ENCODE data around the gene ATP6V0A1.

Gene ATP6V0A1

GRCh38 chr17:42459256-42459800 is 650 bp downstream of the ATP6V0A1 start:
- H3K27me3 ChIP-seq (ENCODE audit: control insufficient read depth, insufficient read depth, low read length), result no peaks in the 10 kb centered on the region
- H3K9me3 ChIP-seq (ENCODE audit: control insufficient read depth, insufficient read depth, low read depth, low read length), result no peaks in the 10 kb centered on the region
- H3K4me3 ChIP-seq (ENCODE audit: low read depth, low read length), result peak overlapping the region; percentile 82
- H3K27ac ChIP-seq (ENCODE audit: low read depth, low read length), result no peak overlapping the region
- peaks cover 18% of the 10 kb centered on the region for H3K4me1 ChIP-seq (ENCODE audit: control insufficient read depth, insufficient read depth, low read length)
- peak overlapping the region; percentile 56 for H3K9ac ChIP-seq (ENCODE audit: low read length)
- peaks cover 17% of the 10 kb centered on the region for H3K36me3 ChIP-seq (ENCODE audit: control insufficient read depth, insufficient read depth, low read length)

GRCh38 chr17:42459801-42460281 is 1.2 kb downstream of the ATP6V0A1 start:
- H3K9me3 ChIP-seq (ENCODE audit: control insufficient read depth, insufficient read depth, low read depth, low read length), result no peaks in the 10 kb centered on the region
- no peak overlapping the region for H3K9ac ChIP-seq (ENCODE audit: low read length)
- H3K27me3 ChIP-seq (ENCODE audit: control insufficient read depth, insufficient read depth, low read length), result no peaks in the 10 kb centered on the region
- peaks cover 20% of the 10 kb centered on the region for H3K36me3 ChIP-seq (ENCODE audit: control insufficient read depth, insufficient read depth, low read length)
- H3K4me1 ChIP-seq (ENCODE audit: control insufficient read depth, insufficient read depth, low read length), result peaks cover 18% of the 10 kb centered on the region
- H3K4me3 ChIP-seq (ENCODE audit: low read depth, low read length), result peak overlapping the region; percentile 82
- H3K27ac ChIP-seq (ENCODE audit: low read depth, low read length), result no peak overlapping the region

GRCh38 chr17:42460371-42460770 is 1.7 kb downstream of the ATP6V0A1 start:
- H3K4me1 ChIP-seq (ENCODE audit: control insufficient read depth, insufficient read depth, low read length), result peaks cover 18% of the 10 kb centered on the region
- peaks cover 20% of the 10 kb centered on the region for H3K36me3 ChIP-seq (ENCODE audit: control insufficient read depth, insufficient read depth, low read length)
- no peaks in the 10 kb centered on the region for H3K27me3 ChIP-seq (ENCODE audit: control insufficient read depth, insufficient read depth, low read length)
- H3K9me3 ChIP-seq (ENCODE audit: control insufficient read depth, insufficient read depth, low read depth, low read length), result no peaks in the 10 kb centered on the region
- H3K9ac ChIP-seq (ENCODE audit: low read length), result no peak overlapping the region
- H3K4me3 ChIP-seq (ENCODE audit: low read depth, low read length), result peak overlapping the region; percentile 82; the same call in 1 of the 2 replicates
- H3K27ac ChIP-seq (ENCODE audit: low read depth, low read length), result no peak overlapping the region

GRCh38 chr17:42463976-42464400 is 5.3 kb downstream of the ATP6V0A1 start:
- no peaks in the 10 kb centered on the region for H3K27me3 ChIP-seq (ENCODE audit: control insufficient read depth, insufficient read depth, low read length)
- no peak overlapping the region for H3K27ac ChIP-seq (ENCODE audit: low read depth, low read length)
- H3K9me3 ChIP-seq (ENCODE audit: control insufficient read depth, insufficient read depth, low read depth, low read length), result no peaks in the 10 kb centered on the region
- no peak overlapping the region for H3K4me3 ChIP-seq (ENCODE audit: low read depth, low read length)
- H3K9ac ChIP-seq (ENCODE audit: low read length), result no peak overlapping the region
- H3K4me1 ChIP-seq (ENCODE audit: control insufficient read depth, insufficient read depth, low read length), result peaks cover 13% of the 10 kb centered on the region
- H3K36me3 ChIP-seq (ENCODE audit: control insufficient read depth, insufficient read depth, low read length), result peaks cover 41% of the 10 kb centered on the region

GRCh38 chr17:42467889-42468288 is 9.2 kb downstream of the ATP6V0A1 start:
- peaks cover 57% of the 10 kb centered on the region for H3K36me3 ChIP-seq (ENCODE audit: control insufficient read depth, insufficient read depth, low read length)

GRCh38 chr17:42472709-42473521 is 14.2 kb downstream of the ATP6V0A1 start:
- Histone ChIP-seq H3K27ac (ENCODE audit: low read depth, low read length) (no peak overlapping the region), H3K4me1 (ENCODE audit: control insufficient read depth, insufficient read depth, low read length) (no peaks in the 10 kb centered on the region), H3K9me3 (ENCODE audit: control insufficient read depth, insufficient read depth, low read depth, low read length) (no peaks in the 10 kb centered on the region), H3K4me3 (ENCODE audit: low read depth, low read length) (no peak overlapping the region), H3K27me3 (ENCODE audit: control insufficient read depth, insufficient read depth, low read length) (no peaks in the 10 kb centered on the region), H3K36me3 (ENCODE audit: control insufficient read depth, insufficient read depth, low read length) (peaks cover 69% of the 10 kb centered on the region), H3K9ac (ENCODE audit: low read length) (no peak overlapping the region)

More at GRCh38 chr17:42467889-42468288, 9.2 kb downstream of the ATP6V0A1 start:
- H3K9me3 ChIP-seq (ENCODE audit: control insufficient read depth, insufficient read depth, low read depth, low read length), result no peaks in the 10 kb centered on the region
- H3K9ac ChIP-seq (ENCODE audit: low read length), result no peak overlapping the region
- H3K27ac ChIP-seq (ENCODE audit: low read depth, low read length), result no peak overlapping the region
- no peak overlapping the region for H3K4me3 ChIP-seq (ENCODE audit: low read depth, low read length)
- H3K27me3 ChIP-seq (ENCODE audit: control insufficient read depth, insufficient read depth, low read length), result no peaks in the 10 kb centered on the region
- no peaks in the 10 kb centered on the region for H3K4me1 ChIP-seq (ENCODE audit: control insufficient read depth, insufficient read depth, low read length)

GRCh38 chr17:42474276-42474675 is 15.6 kb downstream of the ATP6V0A1 start:
- H3K4me1 ChIP-seq (ENCODE audit: control insufficient read depth, insufficient read depth, low read length), result no peaks in the 10 kb centered on the region
- no peak overlapping the region for H3K9ac ChIP-seq (ENCODE audit: low read length)
- H3K27ac ChIP-seq (ENCODE audit: low read depth, low read length), result no peak overlapping the region
- H3K9me3 ChIP-seq (ENCODE audit: control insufficient read depth, insufficient read depth, low read depth, low read length), result no peaks in the 10 kb centered on the region
- peaks cover 73% of the 10 kb centered on the region for H3K36me3 ChIP-seq (ENCODE audit: control insufficient read depth, insufficient read depth, low read length)
- H3K4me3 ChIP-seq (ENCODE audit: low read depth, low read length), result no peak overlapping the region
- H3K27me3 ChIP-seq (ENCODE audit: control insufficient read depth, insufficient read depth, low read length), result no peaks in the 10 kb centered on the region

GRCh38 chr17:42475121-42475520 is 16.4 kb downstream of the ATP6V0A1 start:
- Histone ChIP-seq H3K9me3 (ENCODE audit: control insufficient read depth, insufficient read depth, low read depth, low read length) (no peaks in the 10 kb centered on the region), H3K27ac (ENCODE audit: low read depth, low read length) (no peak overlapping the region), H3K27me3 (ENCODE audit: control insufficient read depth, insufficient read depth, low read length) (no peaks in the 10 kb centered on the region), H3K4me1 (ENCODE audit: control insufficient read depth, insufficient read depth, low read length) (no peaks in the 10 kb centered on the region), H3K4me3 (ENCODE audit: low read depth, low read length) (no peak overlapping the region), H3K9ac (ENCODE audit: low read length) (no peak overlapping the region), H3K36me3 (ENCODE audit: control insufficient read depth, insufficient read depth, low read length) (peaks cover 78% of the 10 kb centered on the region)

- Histone ChIP-seq H3K27ac (ENCODE audit: low read depth, low read length) (no peak overlapping the region), H3K9me3 (ENCODE audit: control insufficient read depth, insufficient read depth, low read depth, low read length) (no peaks in the 10 kb centered on the region), H3K9ac (ENCODE audit: low read length) (no peak overlapping the region), H3K27me3 (ENCODE audit: control insufficient read depth, insufficient read depth, low read length) (no peaks in the 10 kb centered on the region), H3K36me3 (ENCODE audit: control insufficient read depth, insufficient read depth, low read length) (peaks cover 78% of the 10 kb centered on the region), H3K4me1 (ENCODE audit: control insufficient read depth, insufficient read depth, low read length) (no peaks in the 10 kb centered on the region), H3K4me3 (ENCODE audit: low read depth, low read length) (no peak overlapping the region)
These were observed 17.2 kb downstream of the ATP6V0A1 start for GRCh38 chr17:42475835-42476234.

GRCh38 chr17:42476411-42476810 is 17.7 kb downstream of the ATP6V0A1 start:
- H3K9me3 ChIP-seq (ENCODE audit: control insufficient read depth, insufficient read depth, low read depth, low read length), result no peaks in the 10 kb centered on the region
- H3K27me3 ChIP-seq (ENCODE audit: control insufficient read depth, insufficient read depth, low read length), result no peaks in the 10 kb centered on the region
- no peaks in the 10 kb centered on the region for H3K4me1 ChIP-seq (ENCODE audit: control insufficient read depth, insufficient read depth, low read length)
- H3K4me3 ChIP-seq (ENCODE audit: low read depth, low read length), result no peak overlapping the region
- H3K36me3 ChIP-seq (ENCODE audit: control insufficient read depth, insufficient read depth, low read length), result peaks cover 82% of the 10 kb centered on the region
- no peak overlapping the region for H3K9ac ChIP-seq (ENCODE audit: low read length)
- no peak overlapping the region for H3K27ac ChIP-seq (ENCODE audit: low read depth, low read length)

- H3K4me3 ChIP-seq (ENCODE audit: low read depth, low read length), result no peak overlapping the region
- no peaks in the 10 kb centered on the region for H3K9me3 ChIP-seq (ENCODE audit: control insufficient read depth, insufficient read depth, low read depth, low read length)
- no peaks in the 10 kb centered on the region for H3K27me3 ChIP-seq (ENCODE audit: control insufficient read depth, insufficient read depth, low read length)
- no peak overlapping the region for H3K9ac ChIP-seq (ENCODE audit: low read length)
- H3K36me3 ChIP-seq (ENCODE audit: control insufficient read depth, insufficient read depth, low read length), result peaks cover 82% of the 10 kb centered on the region
- H3K27ac ChIP-seq (ENCODE audit: low read depth, low read length), result no peak overlapping the region
- no peaks in the 10 kb centered on the region for H3K4me1 ChIP-seq (ENCODE audit: control insufficient read depth, insufficient read depth, low read length)
These were observed 18.5 kb downstream of the ATP6V0A1 start for GRCh38 chr17:42477173-42477572.
